GM21515 (cell line): Measurements from ENCODE around the gene MAP3K3.

Source experiments
- ATAC-seq: cut with Tn5 transposase; IDR thresholded peaks from one replicate; pipeline ENCODE4 v1.9.1; 2021; ENCODE audit not compliant: unreplicated experiment

MAP3K3 gene

GRCh38 chr17:63622574-63623390 is 565 bp downstream of the MAP3K3 start:
- ATAC-seq: peak; percentile 18

DNA sequence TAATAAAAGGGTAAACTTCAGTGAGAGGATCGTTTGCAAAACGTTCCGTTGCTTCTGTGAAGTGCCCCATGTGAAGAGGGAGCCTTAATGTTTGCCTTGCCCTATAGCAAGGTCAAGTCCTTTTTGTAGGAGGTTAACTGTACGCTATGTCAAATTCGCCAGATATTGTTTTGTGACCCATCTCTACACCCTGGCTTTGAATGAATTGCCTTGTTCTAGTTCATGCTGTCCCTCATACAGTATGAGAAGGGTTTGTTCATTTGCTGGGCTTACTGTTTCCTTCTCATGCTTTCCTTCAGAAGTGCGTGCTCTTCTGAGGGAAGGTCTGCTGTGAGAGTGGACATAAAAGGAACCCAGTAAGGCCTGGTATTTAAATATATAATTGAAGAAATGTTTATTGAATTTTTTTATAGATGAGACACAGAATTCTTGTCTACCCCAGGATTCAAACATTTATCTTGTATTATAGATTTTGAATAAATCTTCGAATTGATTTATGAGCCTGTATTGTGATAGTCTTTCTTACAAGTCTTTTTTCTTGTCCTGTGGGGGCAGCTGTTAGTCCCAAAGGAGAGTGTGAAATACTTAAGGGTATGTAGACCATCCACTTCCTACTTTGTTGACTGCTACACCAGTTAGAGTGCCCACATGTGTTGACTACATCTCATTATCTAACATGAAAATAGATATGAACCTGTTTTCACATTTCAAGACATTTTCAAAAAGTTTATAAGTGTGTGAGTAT is 1.7 kb downstream of the MAP3K3 start:
- no peak for ATAC-seq

GRCh38 chr17:63624531-63624880 is 2.3 kb downstream of the MAP3K3 start:
- ATAC-seq: no peak

DNA sequence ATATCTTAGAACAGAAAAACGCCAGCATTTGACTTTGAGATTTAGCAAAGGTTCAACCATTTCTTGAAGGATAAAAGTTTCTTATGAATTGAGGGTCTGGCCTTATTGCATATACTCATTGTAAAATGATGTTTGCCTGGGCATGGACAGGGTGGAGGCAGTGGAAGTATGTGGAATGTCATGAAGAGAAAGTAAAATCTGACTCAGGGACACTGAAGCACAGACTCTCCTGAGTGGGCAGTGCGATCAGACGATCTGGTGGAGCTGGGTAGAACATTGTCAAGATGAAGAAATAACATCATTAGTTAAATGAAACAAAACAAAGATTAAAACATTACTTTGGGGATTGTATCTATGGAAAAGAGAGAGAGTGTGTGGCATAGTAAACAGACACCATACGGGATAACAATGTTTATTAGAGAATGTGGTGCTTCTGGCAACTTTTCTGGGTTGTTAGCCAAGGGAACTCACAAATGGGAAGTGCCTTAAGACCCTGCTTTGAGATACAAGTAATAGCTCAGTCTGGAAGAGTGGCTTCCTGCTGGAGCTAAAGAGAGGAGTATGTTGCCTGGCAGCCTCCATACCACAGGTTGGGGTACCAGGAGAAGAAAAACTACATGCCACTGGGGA is 4.4 kb downstream of the MAP3K3 start:
- no peak for ATAC-seq

DNA sequence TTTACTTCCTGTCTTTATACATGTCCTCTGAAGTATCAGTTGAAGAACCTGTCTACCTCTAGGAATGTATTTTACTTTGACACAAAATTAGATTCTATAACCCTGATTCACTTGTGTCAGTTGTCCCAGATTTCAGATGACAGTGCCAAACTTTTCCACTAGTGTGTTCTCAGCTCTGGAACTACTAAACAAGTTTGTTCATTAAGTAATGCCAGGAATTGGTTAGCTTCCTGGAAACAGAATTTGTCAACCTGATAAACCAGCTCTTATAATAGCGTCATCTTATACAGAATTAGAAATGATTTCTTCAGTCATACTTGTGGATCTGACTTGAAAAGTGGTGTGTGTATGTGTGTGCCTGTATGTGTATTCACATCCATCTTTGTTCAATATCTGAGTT is 7.4 kb downstream of the MAP3K3 start:
- ATAC-seq: no peak

- no peak for ATAC-seq
These were observed 8.8 kb downstream of the MAP3K3 start for GRCh38 chr17:63631062-63631461.

- ATAC-seq: no peak
These were observed 9.4 kb downstream of the MAP3K3 start for GRCh38 chr17:63631626-63632025.

- no peak for ATAC-seq
These were observed 11.5 kb downstream of the MAP3K3 start for GRCh38 chr17:63633742-63634141.

GRCh38 chr17:63634163-63634562 is 11.9 kb downstream of the MAP3K3 start:
- no peak for ATAC-seq

GRCh38 chr17:63634816-63635215 is 12.6 kb downstream of the MAP3K3 start:
- no peak for ATAC-seq

DNA sequence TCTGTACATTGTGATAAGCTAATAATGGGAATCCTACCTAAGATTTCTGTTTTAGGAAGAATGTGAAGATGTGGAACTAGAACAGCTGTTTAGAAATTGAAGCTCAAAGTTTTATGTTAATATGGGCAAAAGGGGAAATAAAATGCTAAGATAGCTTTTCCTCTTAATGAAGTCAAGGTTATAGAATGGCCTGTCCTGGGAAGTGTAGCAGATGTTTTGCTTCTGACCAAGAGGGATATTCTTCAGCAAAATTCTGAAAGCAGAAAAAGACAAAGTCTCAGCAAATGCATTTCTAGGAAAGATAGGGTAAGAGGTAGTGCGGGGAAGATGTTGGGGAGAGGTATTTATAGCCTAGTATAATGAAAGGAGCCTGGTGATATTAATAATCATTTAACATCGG is 13.1 kb downstream of the MAP3K3 start:
- ATAC-seq: no peak

DNA sequence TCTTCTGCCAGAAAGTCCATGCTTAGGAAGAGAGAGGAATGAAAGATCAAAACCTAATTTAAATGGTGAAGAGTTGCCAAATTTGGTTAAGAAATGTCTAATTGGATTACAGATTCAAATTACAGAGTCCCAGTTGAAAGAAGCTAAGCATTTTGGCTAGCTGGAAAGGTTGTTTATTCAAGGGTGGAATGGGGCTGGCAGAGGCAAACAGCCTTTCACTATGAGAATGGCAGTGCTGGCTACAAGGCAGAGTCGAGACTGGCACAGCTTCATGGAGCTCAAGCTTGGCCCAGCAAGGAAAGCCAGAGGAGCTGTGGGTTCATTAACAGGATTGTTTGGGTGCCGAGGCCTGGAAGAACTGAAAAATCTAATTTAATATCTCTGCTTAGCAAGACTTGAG is 13.6 kb downstream of the MAP3K3 start:
- ATAC-seq: no peak

- no peak for ATAC-seq
These were observed 16.9 kb downstream of the MAP3K3 start for GRCh38 chr17:63639125-63639524.

DNA sequence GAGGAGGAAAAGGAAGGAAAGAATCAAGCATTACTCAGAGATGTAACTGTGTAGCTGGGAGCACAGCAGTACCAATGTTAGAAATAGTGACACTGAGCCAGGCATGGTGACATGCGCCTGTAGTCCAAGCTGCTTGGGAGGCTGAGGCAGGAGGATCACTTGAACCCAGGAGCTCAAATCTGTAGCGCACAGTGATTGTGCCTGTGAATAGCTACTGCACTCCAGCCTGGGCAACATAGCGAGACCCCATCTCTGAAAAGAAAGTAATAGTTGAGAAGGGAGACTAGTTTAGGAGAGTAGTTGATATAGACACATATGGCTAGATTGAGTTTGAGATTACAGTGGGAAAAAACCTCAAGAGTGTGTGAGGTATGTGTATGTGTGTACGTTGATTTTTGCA is 17.8 kb downstream of the MAP3K3 start:
- no peak for ATAC-seq

- no peak for ATAC-seq
These were observed 19.7 kb downstream of the MAP3K3 start for GRCh38 chr17:63641692-63642448.

DNA sequence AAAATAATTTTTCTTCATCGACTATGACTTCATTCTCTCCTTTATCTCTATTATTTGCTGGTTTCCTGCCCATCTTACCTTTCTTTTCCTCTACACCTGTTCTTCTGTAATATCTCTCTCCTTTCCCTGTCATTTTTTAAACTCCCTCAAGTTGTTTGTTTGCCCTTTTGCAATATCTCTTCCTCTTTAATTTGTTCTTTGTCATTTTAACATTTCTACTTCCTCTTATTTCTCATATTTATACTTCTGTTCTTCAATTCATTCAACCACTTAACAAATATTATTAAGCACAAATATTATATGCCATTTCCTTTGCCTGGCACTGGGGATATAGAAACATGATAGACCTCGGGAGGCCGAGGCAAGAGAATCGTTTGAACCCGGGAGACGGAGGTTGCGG is 22.6 kb downstream of the MAP3K3 start:
- no peak for ATAC-seq

GRCh38 chr17:63645775-63646487 is 23.7 kb downstream of the MAP3K3 start:
- peak; percentile 50 for ATAC-seq

DNA sequence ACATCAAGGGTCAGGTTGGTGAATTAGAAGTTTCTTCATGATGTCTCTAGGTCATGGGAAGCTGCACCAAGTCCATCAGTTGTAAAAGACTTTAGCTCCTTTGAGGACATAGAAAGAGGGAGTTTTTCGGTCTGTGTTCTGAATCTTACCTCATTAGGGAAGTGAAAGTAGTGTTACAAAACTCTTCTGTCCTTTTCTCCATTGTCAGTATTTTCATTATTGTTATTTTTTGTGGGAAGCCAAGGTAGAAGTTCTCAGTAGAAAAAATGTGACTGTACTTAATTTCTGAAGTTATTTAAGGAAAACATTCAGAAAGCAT is 24.2 kb downstream of the MAP3K3 start:
- peak; percentile 87 for ATAC-seq

GRCh38 chr17:63647065-63647725 is 25.0 kb downstream of the MAP3K3 start:
- no peak for ATAC-seq

GRCh38 chr17:63647936-63648335 is 25.7 kb downstream of the MAP3K3 start:
- ATAC-seq: no peak
